AG04449 (cell line): ENCODE results near the gene SPRR4.

Experiments
- CTCF ChIA-PET: fragments of 350-600 bp; formaldehyde crosslinking; extraction: SDS; loops from one replicate; lab custom pipeline; 2021; ENCODE audit warnings: antibody characterized with exemption; lab: Yijun Ruan, JAX
- POLR2A ChIA-PET: fragments of 400-600, 350-600 bp; formaldehyde crosslinking; extraction: SDS; loops from one replicate; lab custom pipeline; 2020; ENCODE audit warnings: antibody characterized with exemption, inconsistent platforms; lab: Yijun Ruan, JAX
- DNase-seq: peaks from one replicate; pipeline ENCODE4 v3.0.0-alpha.2; 2010; ENCODE audit warnings: low read depth, low spot score
- H3K4me3 ChIP-seq: 2 replicates; pipeline ENCODE4 v1.5.1; 2011; ENCODE audit warnings: low read depth, mild to moderate bottlenecking, control low read depth, low read length
- TF ChIP-seq, protein P1 (sequence below): IDR thresholded peaks from one replicate; pipeline ENCODE4 v1.5.1; 2011; ENCODE audit warnings: mild to moderate bottlenecking, moderate library complexity, low read length, control low read depth, inconsistent platforms; ENCODE audit not compliant: insufficient read depth; ENCODE audit errors: missing control alignments

The SPRR4 gene

GRCh38 chr1:152970495-152970894 lies at the start of gene SPRR4:
Gene SPRR4 (plus strand): TSS chr1:152970648. CDS start chr1:152971891, 1,243 bp downstream.
- POLR2A ChIA-PET, result no interaction called here
- DNase-seq, result no peak

DNA sequence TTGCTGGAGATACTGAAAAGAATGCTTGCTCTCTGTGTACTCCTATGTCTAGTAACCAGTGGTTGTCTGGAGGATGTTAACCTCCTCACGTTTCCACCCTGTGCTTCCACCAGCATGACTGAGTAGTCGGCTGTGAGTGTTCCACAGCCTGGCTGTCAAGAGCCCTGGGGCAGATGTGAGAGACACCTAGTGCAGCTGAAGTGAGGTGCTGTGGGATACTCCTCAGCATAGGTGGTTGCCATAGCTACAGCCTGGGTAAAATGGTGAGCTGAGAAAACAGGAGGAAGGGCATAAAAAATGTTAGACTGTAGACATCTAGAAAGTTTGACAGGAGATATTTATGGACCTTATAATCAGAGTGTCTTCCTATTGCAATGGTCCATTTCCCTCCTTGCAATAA lies 46.3 kb upstream of the SPRR4 start:
- TF ChIP-seq, protein P1, sequence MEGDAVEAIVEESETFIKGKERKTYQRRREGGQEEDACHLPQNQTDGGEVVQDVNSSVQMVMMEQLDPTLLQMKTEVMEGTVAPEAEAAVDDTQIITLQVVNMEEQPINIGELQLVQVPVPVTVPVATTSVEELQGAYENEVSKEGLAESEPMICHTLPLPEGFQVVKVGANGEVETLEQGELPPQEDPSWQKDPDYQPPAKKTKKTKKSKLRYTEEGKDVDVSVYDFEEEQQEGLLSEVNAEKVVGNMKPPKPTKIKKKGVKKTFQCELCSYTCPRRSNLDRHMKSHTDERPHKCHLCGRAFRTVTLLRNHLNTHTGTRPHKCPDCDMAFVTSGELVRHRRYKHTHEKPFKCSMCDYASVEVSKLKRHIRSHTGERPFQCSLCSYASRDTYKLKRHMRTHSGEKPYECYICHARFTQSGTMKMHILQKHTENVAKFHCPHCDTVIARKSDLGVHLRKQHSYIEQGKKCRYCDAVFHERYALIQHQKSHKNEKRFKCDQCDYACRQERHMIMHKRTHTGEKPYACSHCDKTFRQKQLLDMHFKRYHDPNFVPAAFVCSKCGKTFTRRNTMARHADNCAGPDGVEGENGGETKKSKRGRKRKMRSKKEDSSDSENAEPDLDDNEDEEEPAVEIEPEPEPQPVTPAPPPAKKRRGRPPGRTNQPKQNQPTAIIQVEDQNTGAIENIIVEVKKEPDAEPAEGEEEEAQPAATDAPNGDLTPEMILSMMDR, result no peak
- H3K4me3 ChIP-seq, result no peak overlapping the region
- no peak for DNase-seq
- ChIA-PET POLR2A (no interaction called here), CTCF (interaction anchor here (2.7 to 6.0 kb wide), 2 partner anchors 53 to 272 kb away, joined by 8 to 375 read pairs; no protein-coding TSS in a partner anchor)

More at GRCh38 chr1:152970495-152970894, at the start of gene SPRR4:
- CTCF ChIA-PET, result no interaction called here
- no peak within 1 kb of the TSS for H3K4me3 ChIP-seq
- TF ChIP-seq, protein P1, result no peak

DNA sequence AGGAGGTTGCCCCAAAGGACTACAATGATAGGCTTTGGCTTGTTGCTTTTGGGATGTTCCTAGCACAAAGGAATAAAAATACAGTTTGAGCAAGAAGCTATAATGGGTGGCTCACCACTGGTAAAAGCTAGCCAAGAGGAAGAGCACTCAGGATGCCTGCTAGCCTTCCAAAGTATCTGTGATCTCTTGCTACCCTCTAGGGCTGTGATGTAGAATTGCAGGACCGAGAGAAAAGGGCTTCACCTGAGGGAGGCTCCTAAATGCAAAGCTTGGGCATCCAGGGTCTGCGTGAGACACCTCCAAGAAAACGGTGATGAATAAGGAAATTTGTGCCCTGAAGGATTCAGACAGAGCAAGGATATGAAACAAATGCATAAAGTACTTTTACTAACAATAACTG lies 44.4 kb upstream of the SPRR4 start:
- ChIA-PET CTCF (interaction anchor here (0.6 to 6.0 kb wide), 27 partner anchors 9 to 447 kb away, joined by 3 to 375 read pairs (median 6); partner anchors contain the start of genes IVL and SMCP), POLR2A (no interaction called here)
- no peak overlapping the region for H3K4me3 ChIP-seq
- TF ChIP-seq, protein P1, result peak; percentile 76
- DNase-seq, result peak; percentile 37

DNA sequence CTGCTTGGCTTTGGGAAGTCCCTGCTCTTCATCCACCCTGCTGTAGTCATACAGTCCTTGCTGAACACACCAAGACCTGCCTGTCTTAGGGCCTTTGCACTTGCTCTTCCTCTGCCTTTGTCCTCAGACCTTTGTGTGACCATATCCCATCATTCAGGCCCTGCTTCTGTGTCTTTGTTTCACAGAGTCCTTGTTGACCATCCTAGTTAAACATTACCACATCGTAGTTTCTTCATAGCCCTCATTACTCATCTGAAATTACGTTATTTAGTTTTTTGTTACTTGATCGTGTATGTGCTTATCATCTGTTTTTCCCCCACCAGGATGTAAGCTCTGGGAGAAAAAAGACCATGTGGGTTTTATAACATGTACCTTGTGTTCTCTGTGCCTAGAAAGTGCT lies 41.8 kb upstream of the SPRR4 start:
- TF ChIP-seq, protein P1, result no peak
- ChIA-PET CTCF (interaction anchor here (0.8 to 3.7 kb wide), 3 partner anchors 16 to 63 kb away, joined by 3 to 52 read pairs (median 5); no protein-coding TSS in a partner anchor), POLR2A (no interaction called here)
- H3K4me3 ChIP-seq, result no peak overlapping the region
- DNase-seq, result no peak

- no peak overlapping the region for H3K4me3 ChIP-seq
- no peak for DNase-seq
- TF ChIP-seq, protein P1, result no peak
- ChIA-PET POLR2A (no interaction called here), CTCF (interaction anchor here (4.8 kb wide), 1 partner anchor 62 kb away, joined by 29 read pairs; no protein-coding TSS in a partner anchor)
Observed at GRCh38 chr1:152932170-152932811, 38.2 kb upstream of the SPRR4 start.

DNA sequence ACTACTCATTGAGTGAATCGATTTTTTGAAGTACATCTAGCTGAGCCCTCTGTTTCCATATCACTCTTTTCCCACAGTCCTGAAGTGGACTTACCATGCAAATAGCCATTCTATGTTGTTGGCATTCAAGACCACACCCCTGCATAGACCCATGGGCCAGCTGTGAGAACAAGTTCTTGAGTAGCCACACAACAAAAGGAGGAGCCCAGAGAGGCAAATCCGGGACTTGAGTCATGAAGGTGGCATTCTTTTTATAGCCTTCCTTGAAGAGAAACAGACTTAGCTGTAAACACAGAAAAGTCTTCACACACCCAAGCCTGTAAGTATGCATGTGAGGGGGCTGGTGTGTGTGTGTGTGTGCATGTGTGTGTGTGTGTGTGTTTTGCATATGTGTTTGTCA lies 37.3 kb upstream of the SPRR4 start:
- no peak overlapping the region for H3K4me3 ChIP-seq
- no peak for DNase-seq
- CTCF ChIA-PET, result interaction anchor here (4.8 kb wide), 1 partner anchor 63 kb away, joined by 29 read pairs; no protein-coding TSS in a partner anchor
- POLR2A ChIA-PET, result no interaction called here
- TF ChIP-seq, protein P1, result no peak
